K562 (cell line): ENCODE measurements around the gene GNG7. TPM values are rescaled to one million over a fixed set of nuclear protein-coding genes. Genes with fewer than 3 reads are reported as not detected.

Experiments
- ATAC-seq: fragments of 200-7000 bp; cut with Tn5 transposase; 3 replicates; pipeline ENCODE4 v1.9.1; 2020; ENCODE audit warnings: moderate library complexity
- BruUV-seq: library from RNA; stranded (reverse); fragments of 400-500 nt; replicated peaks from 2 replicates; lab custom pipeline; 2021; lab: Mats Ljungman, UMichigan
- CTCF ChIA-PET: fragments of 300-600 bp; formaldehyde crosslinking; extraction: SDS; loops from one replicate; lab custom pipeline; 2021; ENCODE audit warnings: low intra/inter-chr PET ratio; lab: Yijun Ruan, JAX
- POLR2A ChIA-PET: fragments of 300-600, 350-650 bp; sonication (Branson Sonifier 250); formaldehyde crosslinking; extraction: SDS; loops from one replicate; lab custom pipeline; 2021; ENCODE audit warnings: antibody characterized with exemption, inconsistent platforms; lab: Yijun Ruan, JAX
- DNase-seq, 4 experiments: peaks; one replicate each; pipeline versions ENCODE4 v3.0.0 to v3.0.0-alpha.2; 2011 to 2018; ENCODE audit warnings: low spot score in 3 of 4, mixed read lengths in 3 of 4; ENCODE audit errors: extremely low read depth in 1 of 4
- FAIRE-seq: peaks from 2 replicates; lab custom pipeline; 2011; peaks lifted over from hg19 to GRCh38; lab: Jason Lieb, UNC
- H2AFZ ChIP-seq: 2 replicates; pipeline ENCODE4 v1.6.0; 2011; ENCODE audit warnings: low read depth, low read length, control low read depth, inconsistent platforms
- H3K27ac ChIP-seq: fragments of 200-600 bp; 3 replicates; pipeline ENCODE4 v1.8.0; 2011; ENCODE audit warnings: low read depth, mild to moderate bottlenecking, control low read depth, inconsistent platforms, low read length, moderate library complexity, mixed read lengths; ENCODE audit errors: extremely low read depth
- H3K27me3 ChIP-seq, 2 experiments: fragments of 300-600 bp in 1 of 2; 2 replicates in 1 of 2; 3 replicates in 1 of 2; pipeline versions ENCODE4 v1.6.0 to v1.8.0; 2011; ENCODE audit warnings: inconsistent platforms in 2 of 2, low read length in 2 of 2, mild to moderate bottlenecking in 1 of 2, mixed read lengths in 1 of 2, moderate library complexity in 1 of 2; ENCODE audit not compliant: control insufficient read depth in 2 of 2, insufficient read depth in 2 of 2
- H3K36me3 ChIP-seq: fragments of 300-600 bp; 3 replicates; pipeline ENCODE4 v1.8.0; 2011; ENCODE audit warnings: mild to moderate bottlenecking, low read length, inconsistent platforms; ENCODE audit not compliant: control insufficient read depth, insufficient read depth
- H3K4me1 ChIP-seq, 2 experiments: fragments of 200-600 bp in 1 of 2; replicated peaks in 1 of 2; 2 replicates in 1 of 2; 3 replicates in 1 of 2; pipeline versions ENCODE4 v1.5.1 to v1.8.0; 2011; ENCODE audit warnings: inconsistent platforms in 2 of 2, low read length in 2 of 2, mild to moderate bottlenecking in 1 of 2, mixed read lengths in 1 of 2, moderate library complexity in 1 of 2; ENCODE audit not compliant: control insufficient read depth in 2 of 2, insufficient read depth in 2 of 2
- H3K4me2 ChIP-seq: 2 replicates; pipeline ENCODE4 v1.6.1; 2011; ENCODE audit warnings: low read length, control low read depth, inconsistent platforms, mixed read lengths; ENCODE audit not compliant: insufficient read depth
- H3K4me3 ChIP-seq: fragments of 200-600 bp; sonication (generic), shearing (Covaris generic); 2 replicates; pipeline ENCODE4 v1.5.1; 2016; ENCODE audit warnings: control low read depth, inconsistent platforms
- H3K79me2 ChIP-seq: fragments of 200-600 bp; 3 replicates; pipeline ENCODE4 v1.8.0; 2011; ENCODE audit warnings: low read length, inconsistent platforms; ENCODE audit not compliant: control insufficient read depth, insufficient read depth
- H3K9ac ChIP-seq, 2 experiments: 2 replicates each; pipeline versions ENCODE4 v1.6.0 to v1.6.1; 2011; ENCODE audit warnings: low read depth in 2 of 2, low read length in 2 of 2, control low read depth in 1 of 2, inconsistent platforms in 1 of 2, mild to moderate bottlenecking in 1 of 2, mixed read lengths in 1 of 2; ENCODE audit not compliant: insufficient read depth in 1 of 2
- H3K9me1 ChIP-seq: one replicate; pipeline ENCODE4 v1.6.0; 2011; ENCODE audit warnings: inconsistent platforms, mild to moderate bottlenecking, low read length, moderate library complexity; ENCODE audit not compliant: control insufficient read depth, insufficient read depth
- H3K9me3 ChIP-seq: replicated peaks from 2 replicates; pipeline ENCODE4 v1.5.1; 2011; ENCODE audit warnings: low read depth, low read length, inconsistent platforms; ENCODE audit not compliant: control insufficient read depth, insufficient read depth
- H4K20me1 ChIP-seq: replicated peaks from 2 replicates; pipeline ENCODE4 v1.6.1; 2011; ENCODE audit warnings: low read length, inconsistent platforms, mixed read lengths; ENCODE audit not compliant: control insufficient read depth, insufficient read depth
- NFXL1 ChIP-seq: fragments of 450-650 bp; formaldehyde crosslinking; IDR thresholded peaks from 2 replicates; pipeline ENCODE4 v1.4.0; 2021; ENCODE audit warnings: mild to moderate bottlenecking
- XRCC4 ChIP-seq: IDR thresholded peaks from one replicate; pipeline ENCODE4 v1.6.1; 2011; ENCODE audit not compliant: insufficient read depth, insufficient read length; ENCODE audit errors: extremely low read depth
- ZNF23 ChIP-seq: fragments of 250-450 bp; sonication (Bioruptor Pico); IDR thresholded peaks from 2 replicates; pipeline ENCODE4 v1.4.0; 2020; ENCODE audit warnings: mild to moderate bottlenecking
- WGBS: fragments of 100-300 bp; shearing (Covaris generic); methylation state at CpG from one replicate; pipeline ENCODE4 v1.1.6; 2016; ENCODE audit warnings: low coverage, mixed read lengths; ENCODE audit not compliant: insufficient coverage; ENCODE audit errors: missing lambda C conversion rate; 5-methylcytosine and 5-hydroxymethylcytosine counted together
- in situ Hi-C: fragments of 300-500 bp; cut with MboI; formaldehyde crosslinking; loops from 4 replicates; pipeline ENCODE4 v1.15.0; 2018; ENCODE audit warnings: inconsistent platforms, mixed read lengths
- intact Hi-C: fragments of 100-400 bp; cut with micrococcal nuclease; formaldehyde crosslinking; loops from 2 replicates; pipeline ENCODE4 v1.14.2; 2022
- polyA plus RNA-seq, 8 experiments: library from polyadenylated mRNA; depleted of rRNA in 4 of 8; stranded (reverse) in 5 of 8; unstranded in 3 of 8; fragments of >200 nt; fragmentation: Nextera tagmentation in 2 of 8; fragmentation: Illumina TruSeq in 1 of 8; extraction: Ambion mirVana in 2 of 8; extraction: Trizol in 1 of 8; gene quantifications; 2 replicates each; pipeline versions ENCODE4 v1.2.1 to v1.2.3, GENCODE V29; 2011 to 2014; ENCODE audit warnings: inconsistent platforms in 1 of 8, missing spikeins in 1 of 8
- total RNA-seq, 7 experiments: library from RNA; depleted of rRNA in 6 of 7; stranded (reverse); fragments of >200 nt in 6 of 7; fragmentation: Illumina TruSeq in 2 of 7; extraction: Trizol in 2 of 7; gene quantifications; 2 replicates each; pipeline versions ENCODE4 v1.2.1 to v1.2.3, GENCODE V29; 2011 to 2021; ENCODE audit warnings: low replicate concordance in 1 of 7
- TF ChIP-seq, protein P1 (sequence below): sonication (generic); formaldehyde crosslinking; IDR thresholded peaks from 2 replicates; pipeline ENCODE4 v1.8.0; 2022; ENCODE audit warnings: mild to moderate bottlenecking, low read depth, missing genetic modification reagents
- TF ChIP-seq, protein P2 (sequence below): fragments of 200-400 bp; formaldehyde crosslinking; IDR thresholded peaks from 2 replicates; pipeline ENCODE4 v1.6.1; 2017; ENCODE audit warnings: mild to moderate bottlenecking, low read depth, low read length, moderate library complexity

The GNG7 gene
- total and polyA plus RNA-seq, 9 of the 15 experiments (the other 6 are each of a cell fraction or from before 2014, with no cell fraction given): 0.01 to 0.20 (median 0.06) TPM; not detected in 1

GRCh38 chr19:2492870-2493269 lies 209.6 kb downstream of the GNG7 start:
- Histone ChIP-seq H3K27me3 (peaks cover 19 to 47% of the 10 kb centered on the region in 2 experiments; a peak in 4 of 5 replicates), H3K79me2 (no peaks in the 10 kb centered on the region), H3K4me2 (no peak overlapping the region), H3K9me3 (no peaks in the 10 kb centered on the region), H3K36me3 (no peaks in the 10 kb centered on the region), H3K27ac (no peak overlapping the region), H3K4me1 (peaks cover 5 to 37% of the 10 kb centered on the region in 2 experiments; a peak in 4 of 5 replicates), H3K9ac (no peak overlapping the region), H4K20me1 (no peaks in the 10 kb centered on the region), H3K4me3 (no peak overlapping the region), H2AFZ (no peak overlapping the region), H3K9me1 (no peaks in the 10 kb centered on the region)
- FAIRE-seq: no peak
- in situ Hi-C loops (no loop called here), intact Hi-C loops (no loop called here)
- no TSS peak for BruUV-seq
- no peak for ATAC-seq
- ChIA-PET CTCF (no interaction called here), POLR2A (interaction anchor here (0.9 kb wide), 1 partner anchor 16 kb away, joined by 4 read pairs; the partner anchor contains the start of gene GADD45B)
- TF ChIP-seq ZNF23 (CRISPR knock-in tag) (no peak), XRCC4 (no peak), NFXL1 (CRISPR knock-in tag) (no peak)
- TF ChIP-seq, protein P1, sequence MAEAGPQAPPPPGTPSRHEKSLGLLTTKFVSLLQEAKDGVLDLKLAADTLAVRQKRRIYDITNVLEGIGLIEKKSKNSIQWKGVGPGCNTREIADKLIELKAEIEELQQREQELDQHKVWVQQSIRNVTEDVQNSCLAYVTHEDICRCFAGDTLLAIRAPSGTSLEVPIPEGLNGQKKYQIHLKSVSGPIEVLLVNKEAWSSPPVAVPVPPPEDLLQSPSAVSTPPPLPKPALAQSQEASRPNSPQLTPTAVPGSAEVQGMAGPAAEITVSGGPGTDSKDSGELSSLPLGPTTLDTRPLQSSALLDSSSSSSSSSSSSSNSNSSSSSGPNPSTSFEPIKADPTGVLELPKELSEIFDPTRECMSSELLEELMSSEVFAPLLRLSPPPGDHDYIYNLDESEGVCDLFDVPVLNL (CRISPR knock-in tag): no peak
- TF ChIP-seq, protein P2, sequence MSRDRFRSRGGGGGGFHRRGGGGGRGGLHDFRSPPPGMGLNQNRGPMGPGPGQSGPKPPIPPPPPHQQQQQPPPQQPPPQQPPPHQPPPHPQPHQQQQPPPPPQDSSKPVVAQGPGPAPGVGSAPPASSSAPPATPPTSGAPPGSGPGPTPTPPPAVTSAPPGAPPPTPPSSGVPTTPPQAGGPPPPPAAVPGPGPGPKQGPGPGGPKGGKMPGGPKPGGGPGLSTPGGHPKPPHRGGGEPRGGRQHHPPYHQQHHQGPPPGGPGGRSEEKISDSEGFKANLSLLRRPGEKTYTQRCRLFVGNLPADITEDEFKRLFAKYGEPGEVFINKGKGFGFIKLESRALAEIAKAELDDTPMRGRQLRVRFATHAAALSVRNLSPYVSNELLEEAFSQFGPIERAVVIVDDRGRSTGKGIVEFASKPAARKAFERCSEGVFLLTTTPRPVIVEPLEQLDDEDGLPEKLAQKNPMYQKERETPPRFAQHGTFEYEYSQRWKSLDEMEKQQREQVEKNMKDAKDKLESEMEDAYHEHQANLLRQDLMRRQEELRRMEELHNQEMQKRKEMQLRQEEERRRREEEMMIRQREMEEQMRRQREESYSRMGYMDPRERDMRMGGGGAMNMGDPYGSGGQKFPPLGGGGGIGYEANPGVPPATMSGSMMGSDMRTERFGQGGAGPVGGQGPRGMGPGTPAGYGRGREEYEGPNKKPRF: no peak
- WGBS: 9% methylated on average over 7 of the region's 8 CpGs
- DNase-seq: no peak
